ENCODE data around the gene PTGES. TPM values are rescaled to one million over a fixed set of nuclear protein-coding genes. Genes with fewer than 3 reads are reported as not detected.

The PTGES gene
- total RNA-seq, 1 experiment from 2014 or later, result 17.2 TPM

DNA sequence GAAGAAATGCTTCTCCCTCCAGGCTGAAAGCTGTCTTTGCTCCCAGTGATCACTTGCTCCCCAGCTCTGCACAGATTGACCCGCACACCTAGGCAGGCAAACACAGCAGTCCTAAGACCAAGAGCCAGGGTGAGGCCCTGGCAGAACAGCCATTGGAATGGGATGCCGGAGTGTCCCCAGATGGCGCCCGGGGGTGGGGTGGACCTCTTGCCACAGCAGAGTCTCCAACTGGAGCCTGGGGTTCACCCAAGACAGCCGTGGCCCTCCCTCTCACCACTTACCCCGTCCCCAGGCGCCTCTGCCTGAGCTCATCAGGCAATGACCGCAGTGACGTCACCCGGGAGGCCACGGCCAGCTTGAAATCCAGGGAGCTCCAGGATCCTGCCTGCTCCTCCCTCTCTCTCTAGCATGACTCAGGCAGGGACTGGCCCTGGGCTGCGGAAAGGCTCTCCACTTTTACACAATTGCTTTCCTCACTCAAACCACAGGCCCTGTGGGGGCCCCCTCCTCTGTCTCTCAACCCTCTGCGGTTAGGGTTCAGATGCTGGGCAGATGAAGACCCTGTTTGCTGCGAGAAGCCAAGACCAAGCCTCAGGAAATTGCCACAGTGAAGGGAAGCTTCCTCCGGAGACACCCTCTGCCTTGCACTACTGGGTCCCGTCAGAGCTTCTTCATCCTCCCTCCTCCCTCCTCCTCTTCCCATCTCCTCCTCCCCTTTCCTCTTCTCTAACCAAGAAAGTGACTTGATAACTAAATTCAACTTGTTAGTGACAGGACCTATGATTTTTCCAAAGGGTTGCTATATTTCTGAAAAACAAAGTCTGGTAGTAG is 24.3 kb upstream of the PTGES start:
- POLR2A ChIA-PET, result interaction anchor here (0.9 to 1.6 kb wide), 7 partner anchors 10 to 646 kb away, joined by 3 to 11 read pairs (median 5); no protein-coding TSS in a partner anchor
- Histone ChIP-seq H3K4me3 (replicated peaks in 1 of 2; ENCODE audit: low read depth in 1 of 2, low read length in 2 of 2) (peak overlapping the region; percentile 47 to 57), H2AFZ (ENCODE audit: low read depth, low read length, poor library complexity, severe bottlenecking) (peak overlapping the region; percentile 80), H3K9ac (ENCODE audit: low read length) (peak overlapping the region; percentile 65), H3K9me3 (ENCODE audit: control insufficient read depth in 1 of 2, insufficient read depth in 1 of 2, low read depth in 1 of 2, low read length in 2 of 2) (no peaks in the 10 kb centered on the region), H3K4me2 (ENCODE audit: low read length) (peak overlapping the region; percentile 88), H3K36me3 (ENCODE audit: control insufficient read depth in 1 of 2, insufficient read depth in 2 of 2, low read length in 2 of 2) (no peaks in the 10 kb centered on the region), H3K27ac (ENCODE audit: low read depth, low read length) (peak overlapping the region; percentile 71), H3K9me2 (ENCODE audit: insufficient read depth) (no peaks in the 10 kb centered on the region), H3K4me1 (ENCODE audit: control insufficient read depth in 1 of 2, insufficient read depth in 2 of 2, low read length in 2 of 2) (peaks cover 26 to 29% of the 10 kb centered on the region in 2 experiments), H3K27me3 (ENCODE audit: insufficient read depth, low read length) (no peaks in the 10 kb centered on the region), H3K79me2 (ENCODE audit: insufficient read depth, low read length) (no peaks in the 10 kb centered on the region), H4K20me1 (ENCODE audit: insufficient read depth) (no peaks in the 10 kb centered on the region)
- peak; percentile 98 for ATAC-seq
- RAD21 ChIA-PET (ENCODE audit: low non-redundant PET in 1 of 2, low total read pairs in 2 of 2, uncharacterized antibody in 2 of 2, unreplicated experiment in 2 of 2), result interaction anchor here (0.5 to 1.5 kb wide), 6 partner anchors 10 to 646 kb away, joined by 3 to 9 read pairs (median 4); no protein-coding TSS in a partner anchor
- DNase-seq (ENCODE audit: low read depth, low spot score), result peak; percentile 89
- CTCF ChIA-PET, result interaction anchor here (0.7 to 3.9 kb wide), 8 partner anchors 13 to 646 kb away, joined by 3 to 42 read pairs (median 4); partner anchors contain the start of gene ASB6
- BruUV-seq (replicated peaks), result TSS peak; percentile 74
- intact Hi-C loops (cut with micrococcal nuclease), result no loop called here
- TF ChIP-seq REST (IDR thresholded peaks at IDR 0.05; ENCODE audit: low read depth), result no peak
- no peak for TF ChIP-seq SP1 (IDR thresholded peaks at IDR 0.05; ENCODE audit: low read depth)
- TF ChIP-seq POLR2AphosphoS5 (IDR thresholded peaks at IDR 0.05; ENCODE audit: low read depth, low read length), result peak; percentile 76
- no peak for TF ChIP-seq MAX (IDR thresholded peaks at IDR 0.05)
- TF ChIP-seq SRF (IDR thresholded peaks at IDR 0.05; ENCODE audit: low read depth), result no peak
- peak; percentile 21; the same call in 1 of the 2 replicates for TF ChIP-seq ZFX (IDR thresholded peaks at IDR 0.05)
- no peak for TF ChIP-seq TCF7L2 (IDR thresholded peaks at IDR 0.05; ENCODE audit: borderline replicate concordance, extremely low read depth, insufficient read depth, insufficient read length)
- no peak for TF ChIP-seq ATF3 (IDR thresholded peaks at IDR 0.05)
- no peak for TF ChIP-seq EZH2 (IDR thresholded peaks at IDR 0.05)

Measured in HCT116 (cell line).